Measurements from ENCODE around the gene C1RL.

The C1RL gene

GRCh38 chr12:7090222-7090998 is 18.6 kb downstream of the C1RL start:
- Mint-ChIP-seq H3K4me1 (peaks cover 13% of the 10 kb centered on the region), H3K9me3 (no peaks in the 10 kb centered on the region), H3K4me3 (no peak overlapping the region), H3K27ac (no peak overlapping the region), H3K27me3 (peaks cover 19% of the 10 kb centered on the region), H3K36me3 (no peaks in the 10 kb centered on the region)
- CTCF ChIA-PET = interaction anchor here (1.1 to 1.8 kb wide), 3 partner anchors 18 to 146 kb away, joined by 6 read pairs; no protein-coding TSS in a partner anchor
- no peak for DNase-seq

GRCh38 chr12:7089196-7089871 is 19.7 kb downstream of the C1RL start:
- no peak for DNase-seq
- no peaks in the 10 kb centered on the region for H3K9me3 Mint-ChIP-seq
- H3K27ac Mint-ChIP-seq = no peak overlapping the region
- CTCF ChIA-PET = interaction anchor here (0.5 to 1.1 kb wide), 4 partner anchors 19 to 121 kb away, joined by 3 to 6 read pairs (median 3); no protein-coding TSS in a partner anchor
- no peak overlapping the region for H3K4me3 Mint-ChIP-seq
- H3K4me1 Mint-ChIP-seq = peaks cover 13% of the 10 kb centered on the region
- no peaks in the 10 kb centered on the region for H3K36me3 Mint-ChIP-seq
- peaks cover 19% of the 10 kb centered on the region for H3K27me3 Mint-ChIP-seq

- CTCF ChIA-PET = no interaction called here
- no peak overlapping the region for H3K27ac Mint-ChIP-seq
- no peak for DNase-seq
- H3K4me3 Mint-ChIP-seq = no peak overlapping the region
- peaks cover 5% of the 10 kb centered on the region for H3K9me3 Mint-ChIP-seq
- peaks cover 4% of the 10 kb centered on the region for H3K27me3 Mint-ChIP-seq
- no peaks in the 10 kb centered on the region for H3K4me1 Mint-ChIP-seq
- peaks cover 3% of the 10 kb centered on the region for H3K36me3 Mint-ChIP-seq
These were observed 25.9 kb downstream of the C1RL start for GRCh38 chr12:7083125-7083524.

DNA sequence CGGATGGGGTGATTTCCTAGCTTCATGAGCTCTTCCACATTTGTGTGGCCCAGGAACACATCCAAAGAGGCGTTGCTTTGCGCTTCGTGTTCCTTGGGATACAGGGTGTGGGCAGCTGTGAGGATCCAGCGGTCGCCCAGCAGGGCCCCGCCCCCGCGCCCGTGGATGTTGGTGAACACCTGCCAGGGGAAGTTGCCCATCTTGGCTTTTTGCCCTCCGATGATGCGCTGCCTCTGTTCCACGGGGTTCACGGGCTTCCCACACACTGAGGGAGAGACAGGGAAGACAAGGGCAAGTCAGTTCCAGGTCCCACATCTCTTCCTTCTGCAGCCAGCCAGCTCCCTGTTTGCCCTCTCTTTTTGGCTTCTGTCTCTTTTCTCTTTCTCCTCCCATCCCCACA is 28.0 kb downstream of the C1RL start:
- Mint-ChIP-seq H3K4me1 (no peaks in the 10 kb centered on the region), H3K9me3 (peaks cover 5% of the 10 kb centered on the region), H3K27me3 (peaks cover 16% of the 10 kb centered on the region), H3K27ac (no peak overlapping the region), H3K36me3 (peaks cover 3% of the 10 kb centered on the region), H3K4me3 (no peak overlapping the region)
- no peak for DNase-seq
- CTCF ChIA-PET = no interaction called here

GRCh38 chr12:7079826-7080125 is 29.2 kb downstream of the C1RL start:
- no peak for DNase-seq
- CTCF ChIA-PET = interaction anchor here (0.6 kb wide), 1 partner anchor 1740 kb away, joined by 3 read pairs; no protein-coding TSS in a partner anchor

DNA sequence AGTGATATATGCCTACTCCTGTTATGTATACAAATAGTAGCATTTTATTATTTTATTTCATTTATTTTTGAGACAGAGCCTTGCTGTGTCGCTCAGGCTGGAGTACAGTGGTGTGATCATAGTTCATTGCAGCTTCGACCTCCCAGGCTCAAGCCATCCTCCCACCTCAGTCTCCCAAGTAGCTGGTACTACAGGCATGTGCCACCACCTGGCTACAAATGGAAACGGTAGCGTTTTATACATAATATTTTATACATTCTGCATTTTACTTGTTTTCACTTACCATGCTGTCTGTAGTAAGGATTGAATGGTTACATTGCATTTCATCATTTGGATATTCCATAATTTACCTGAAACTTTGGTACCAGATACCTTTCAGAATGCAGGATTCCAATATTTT is 30.9 kb downstream of the C1RL start:
- Mint-ChIP-seq H3K4me3 (no peak overlapping the region), H3K9me3 (peaks cover 2% of the 10 kb centered on the region), H3K27me3 (peaks cover 39% of the 10 kb centered on the region), H3K4me1 (peaks cover 5% of the 10 kb centered on the region), H3K36me3 (peaks cover under 1% of the 10 kb centered on the region), H3K27ac (no peak overlapping the region)
- DNase-seq = no peak
- CTCF ChIA-PET = interaction anchor here (0.8 kb wide), 1 partner anchor 35 kb away, joined by 5 read pairs; no protein-coding TSS in a partner anchor

More at GRCh38 chr12:7079826-7080125, 29.2 kb downstream of the C1RL start:
- H3K9me3 Mint-ChIP-seq = peaks cover 5% of the 10 kb centered on the region
- H3K36me3 Mint-ChIP-seq = peaks cover 3% of the 10 kb centered on the region
- H3K27ac Mint-ChIP-seq = no peak overlapping the region
- H3K27me3 Mint-ChIP-seq = peaks cover 23% of the 10 kb centered on the region
- peaks cover 5% of the 10 kb centered on the region for H3K4me1 Mint-ChIP-seq
- no peak overlapping the region for H3K4me3 Mint-ChIP-seq

DNA sequence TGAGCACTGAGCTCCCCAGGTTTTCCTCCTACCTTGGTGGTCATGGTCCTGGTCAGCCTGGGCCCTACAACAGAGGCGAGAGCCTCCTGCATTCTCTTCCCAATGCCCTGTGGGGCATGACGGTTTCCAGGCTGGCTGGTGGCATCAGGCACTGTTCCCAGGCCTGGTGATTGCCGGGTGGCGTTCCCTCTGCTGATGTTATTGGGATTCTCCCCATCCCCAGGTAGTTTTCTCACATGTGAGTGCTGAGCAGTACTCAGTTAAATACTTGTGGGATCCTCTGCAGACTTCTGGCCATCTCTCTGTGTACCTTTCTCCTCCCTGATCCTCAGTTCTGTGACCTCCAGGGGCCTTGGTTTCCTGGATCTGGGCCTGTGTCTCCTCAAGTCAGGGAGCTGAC is 32.5 kb downstream of the C1RL start:
- Mint-ChIP-seq H3K36me3 (no peaks in the 10 kb centered on the region), H3K4me3 (no peak overlapping the region)

GRCh38 chr12:7075939-7076338 is 33.1 kb downstream of the C1RL start:
- H3K27me3 Mint-ChIP-seq = peaks cover 50% of the 10 kb centered on the region
- no peaks in the 10 kb centered on the region for H3K36me3 Mint-ChIP-seq
- H3K27ac Mint-ChIP-seq = no peak overlapping the region
- H3K4me1 Mint-ChIP-seq = peaks cover 5% of the 10 kb centered on the region
- no peak for DNase-seq
- no peak overlapping the region for H3K4me3 Mint-ChIP-seq
- CTCF ChIA-PET = no interaction called here
- no peaks in the 10 kb centered on the region for H3K9me3 Mint-ChIP-seq

More for the DNA sequence above, 32.5 kb downstream of the C1RL start:
- CTCF ChIA-PET = interaction anchor here (0.8 kb wide), 1 partner anchor 8 kb away, joined by 3 read pairs; no protein-coding TSS in a partner anchor
- no peak for DNase-seq
- Mint-ChIP-seq H3K27ac (no peak overlapping the region), H3K27me3 (peaks cover 50% of the 10 kb centered on the region), H3K9me3 (no peaks in the 10 kb centered on the region), H3K4me1 (peaks cover 5% of the 10 kb centered on the region)

GRCh38 chr12:7075518-7075917 is 33.5 kb downstream of the C1RL start:
- Mint-ChIP-seq H3K27me3 (peaks cover 50% of the 10 kb centered on the region), H3K4me3 (no peak overlapping the region), H3K4me1 (peaks cover 5% of the 10 kb centered on the region), H3K36me3 (no peaks in the 10 kb centered on the region), H3K27ac (no peak overlapping the region), H3K9me3 (no peaks in the 10 kb centered on the region)
- CTCF ChIA-PET = no interaction called here
- no peak for DNase-seq

DNA sequence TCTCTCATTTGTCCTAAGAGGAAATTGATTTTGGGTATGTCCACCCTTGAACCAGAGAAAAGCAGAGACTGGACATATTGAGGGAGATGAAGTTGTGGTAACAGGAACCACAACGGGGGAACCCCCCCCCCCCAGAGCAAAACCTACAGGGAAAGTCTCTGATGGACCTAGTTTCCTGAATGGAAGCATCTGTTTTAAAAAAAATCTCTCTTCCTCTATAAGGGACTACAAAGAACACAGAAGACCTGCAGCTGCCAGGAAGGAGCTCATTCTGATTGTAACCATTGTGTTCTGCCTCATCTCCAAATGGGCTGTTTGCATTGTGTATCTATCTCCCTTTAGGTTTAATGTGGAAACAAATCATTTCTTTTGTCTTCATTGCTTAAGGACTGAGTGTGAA is 35.1 kb downstream of the C1RL start:
- Mint-ChIP-seq H3K27me3 (peaks cover 63% of the 10 kb centered on the region), H3K4me3 (no peak overlapping the region), H3K36me3 (no peaks in the 10 kb centered on the region), H3K4me1 (peaks cover 5% of the 10 kb centered on the region), H3K9me3 (no peaks in the 10 kb centered on the region), H3K27ac (no peak overlapping the region)
- CTCF ChIA-PET = interaction anchor here (1.0 kb wide), 1 partner anchor 39 kb away, joined by 3 read pairs; no protein-coding TSS in a partner anchor
- DNase-seq = no peak

- no peak overlapping the region for H3K4me3 Mint-ChIP-seq
- no peaks in the 10 kb centered on the region for H3K36me3 Mint-ChIP-seq
- peaks cover 5% of the 10 kb centered on the region for H3K4me1 Mint-ChIP-seq
- no peaks in the 10 kb centered on the region for H3K9me3 Mint-ChIP-seq
- no peak for DNase-seq
- CTCF ChIA-PET = interaction anchor here (1.4 kb wide), 1 partner anchor 41 kb away, joined by 3 read pairs; no protein-coding TSS in a partner anchor
- peaks cover 63% of the 10 kb centered on the region for H3K27me3 Mint-ChIP-seq
- no peak overlapping the region for H3K27ac Mint-ChIP-seq
These were observed 36.5 kb downstream of the C1RL start for GRCh38 chr12:7072554-7072953.

- Mint-ChIP-seq H3K9me3 (no peaks in the 10 kb centered on the region), H3K4me3 (no peak overlapping the region), H3K36me3 (no peaks in the 10 kb centered on the region), H3K27ac (no peak overlapping the region), H3K27me3 (peaks cover 63% of the 10 kb centered on the region), H3K4me1 (peaks cover 5% of the 10 kb centered on the region)
- DNase-seq = no peak
- CTCF ChIA-PET = interaction anchor here (1.4 kb wide), 1 partner anchor 41 kb away, joined by 3 read pairs; no protein-coding TSS in a partner anchor
These were observed 37.0 kb downstream of the C1RL start for GRCh38 chr12:7072035-7072434.

DNA sequence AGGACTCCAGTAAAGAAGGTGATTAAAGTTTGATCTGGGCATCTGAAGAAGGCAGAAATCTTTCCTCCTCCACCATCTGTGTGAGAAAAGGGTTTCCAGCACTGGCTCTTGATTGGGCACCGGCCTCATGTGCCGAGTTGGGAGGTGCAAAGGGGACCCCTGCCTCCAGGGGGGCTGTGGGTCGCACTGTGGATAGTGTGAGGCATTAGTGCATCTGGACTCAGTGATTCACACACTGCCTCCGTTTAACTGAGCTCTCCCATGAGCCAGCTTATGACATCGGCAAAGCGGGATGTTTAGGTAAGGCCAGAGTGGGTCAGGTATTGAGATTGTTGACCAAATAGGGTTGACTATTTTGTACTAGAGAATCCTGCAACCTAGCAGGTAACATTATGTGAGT is 39.6 kb downstream of the C1RL start:
- no peaks in the 10 kb centered on the region for H3K4me1 Mint-ChIP-seq
- CTCF ChIA-PET = no interaction called here
- no peaks in the 10 kb centered on the region for H3K9me3 Mint-ChIP-seq
- DNase-seq = no peak
- peaks cover 52% of the 10 kb centered on the region for H3K27me3 Mint-ChIP-seq
- H3K27ac Mint-ChIP-seq = no peak overlapping the region
- H3K4me3 Mint-ChIP-seq = no peak overlapping the region
- H3K36me3 Mint-ChIP-seq = no peaks in the 10 kb centered on the region

DNA sequence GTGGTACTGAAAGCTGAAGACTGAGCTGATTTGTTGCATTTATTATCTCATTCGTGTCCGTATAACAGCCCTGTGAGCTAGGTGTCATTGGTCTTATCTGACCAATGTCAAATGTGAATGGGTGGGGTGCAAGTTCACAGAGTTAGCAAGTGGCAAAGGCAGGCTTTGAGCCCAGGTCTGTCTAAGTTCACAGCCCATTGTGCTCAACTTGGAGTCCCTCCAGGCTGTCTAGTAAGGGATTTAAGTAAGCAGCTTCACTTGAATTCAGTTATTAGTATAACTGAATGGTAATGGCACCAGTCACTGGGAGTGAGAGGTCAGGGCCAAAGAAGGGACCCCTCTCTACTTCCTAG is 40.0 kb downstream of the C1RL start:
- Mint-ChIP-seq H3K4me1 (no peaks in the 10 kb centered on the region), H3K27me3 (peaks cover 47% of the 10 kb centered on the region), H3K9me3 (no peaks in the 10 kb centered on the region), H3K36me3 (no peaks in the 10 kb centered on the region), H3K4me3 (no peak overlapping the region), H3K27ac (no peak overlapping the region)
- no peak for DNase-seq
- CTCF ChIA-PET = interaction anchor here (0.6 kb wide), 1 partner anchor 8 kb away, joined by 3 read pairs; no protein-coding TSS in a partner anchor
